Measurements from ENCODE around the gene GLRX5.
"Not testable (repeated sequence)": the region's sequence is repeated elsewhere in the genome, so short reads cannot be mapped to it uniquely, and the experiment has no call there.

GLRX5 gene

GRCh38 chr14:95564060-95564459 is 29.2 kb downstream of the GLRX5 start:
- TF ChIP-seq CTCF (IDR thresholded peaks at IDR 0.05; ENCODE audit: low read depth, low read length, missing control alignments) = no peak
- no peak for DNase-seq (ENCODE audit: low read depth)
- no peak overlapping the region for H3K4me3 ChIP-seq (ENCODE audit: low read depth, low read length)

GRCh38 chr14:95569440-95569839 is 34.6 kb downstream of the GLRX5 start:
- H3K4me3 ChIP-seq (ENCODE audit: low read depth, low read length) = no peak overlapping the region
- TF ChIP-seq CTCF (IDR thresholded peaks at IDR 0.05; ENCODE audit: low read depth, low read length, missing control alignments) = no peak
- DNase-seq (ENCODE audit: low read depth) = no peak

- DNase-seq (ENCODE audit: low read depth) = no peak
- no peak overlapping the region for H3K4me3 ChIP-seq (ENCODE audit: low read depth, low read length)
- TF ChIP-seq CTCF (IDR thresholded peaks at IDR 0.05; ENCODE audit: low read depth, low read length, missing control alignments) = no peak
Observed at GRCh38 chr14:95573313-95573712, 38.5 kb downstream of the GLRX5 start.

- H3K4me3 ChIP-seq (ENCODE audit: low read depth, low read length) = no peak overlapping the region
- TF ChIP-seq CTCF (IDR thresholded peaks at IDR 0.05; ENCODE audit: low read depth, low read length, missing control alignments) = no peak
- DNase-seq (ENCODE audit: low read depth) = no peak
Observed at GRCh38 chr14:95575840-95576473, 41.1 kb downstream of the GLRX5 start.

- TF ChIP-seq CTCF (IDR thresholded peaks at IDR 0.05; ENCODE audit: low read depth, low read length, missing control alignments) = no peak
- DNase-seq (ENCODE audit: low read depth) = peak; percentile 83
- peak overlapping the region; percentile 2; the same call in 1 of the 2 replicates for H3K4me3 ChIP-seq (ENCODE audit: low read depth, low read length)
Observed at GRCh38 chr14:95577067-95577800, 42.4 kb downstream of the GLRX5 start.

GRCh38 chr14:95577870-95578269 is 43.0 kb downstream of the GLRX5 start:
- no peak overlapping the region for H3K4me3 ChIP-seq (ENCODE audit: low read depth, low read length)
- TF ChIP-seq CTCF (IDR thresholded peaks at IDR 0.05; ENCODE audit: low read depth, low read length, missing control alignments) = no peak
- no peak for DNase-seq (ENCODE audit: low read depth)

GRCh38 chr14:95583836-95584617 is 49.2 kb downstream of the GLRX5 start:
- not testable (repeated sequence) for H3K4me3 ChIP-seq (ENCODE audit: low read depth, low read length); DNase-seq (ENCODE audit: low read depth)
